Measurements from ENCODE around the gene MEAF6. TPM values are rescaled to one million over a fixed set of nuclear protein-coding genes. Genes with fewer than 3 reads are reported as not detected.

The MEAF6 gene
- total RNA-seq, 4 donors from 2014 or later: 55.2 to 100 (median 78.3) TPM

GRCh38 chr1:37502104-37502503, 12.5 kb downstream of the MEAF6 start:
- no peak overlapping the region for H3K27ac ChIP-seq (replicated peaks in 1 of 4)
- no peak for DNase-seq (ENCODE audit: extremely low spot score)
- peaks cover 18 to 74% (median 56%) of the 10 kb centered on the region in 4 donors for H3K36me3 ChIP-seq
- TF ChIP-seq POLR2AphosphoS5 (IDR thresholded peaks at IDR 0.05) (no peak), POLR2A (IDR thresholded peaks at IDR 0.05; ENCODE audit: low read depth) (no peak), CTCF (IDR thresholded peaks at IDR 0.05) (no peak), EP300 (IDR thresholded peaks at IDR 0.05) (no peak)
- intact Hi-C loops (cut with DNase I): no loop called here
- no peaks in the 10 kb centered on the region for H3K9me3 ChIP-seq
- H3K4me1 ChIP-seq: peaks cover 26 to 30% (median 28%) of the 10 kb centered on the region in 4 donors
- no peak overlapping the region for H3K4me3 ChIP-seq
- no peaks in the 10 kb centered on the region for H3K27me3 ChIP-seq

GRCh38 chr1:37501661-37502060, 12.9 kb downstream of the MEAF6 start:
- 88% methylated on average over 5 of the region's 5 CpGs for WGBS
- intact Hi-C loops (cut with DNase I): no loop called here
- Histone ChIP-seq H3K27ac (replicated peaks in 1 of 4) (no peak overlapping the region), H3K27me3 (no peaks in the 10 kb centered on the region), H3K36me3 (peaks cover 18 to 72% (median 53%) of the 10 kb centered on the region in 4 donors), H3K9me3 (no peaks in the 10 kb centered on the region), H3K4me1 (peaks cover 26 to 30% (median 28%) of the 10 kb centered on the region in 4 donors), H3K4me3 (no peak overlapping the region)
- TF ChIP-seq POLR2AphosphoS5 (IDR thresholded peaks at IDR 0.05) (no peak), POLR2A (IDR thresholded peaks at IDR 0.05; ENCODE audit: low read depth) (no peak), CTCF (IDR thresholded peaks at IDR 0.05) (no peak), EP300 (IDR thresholded peaks at IDR 0.05) (no peak)
- DNase-seq (ENCODE audit: extremely low spot score): no peak

GRCh38 chr1:37498872-37499617, 15.5 kb downstream of the MEAF6 start:
- WGBS: 57% methylated on average over 4 of the region's 4 CpGs
- no peak for DNase-seq (ENCODE audit: extremely low spot score)
- TF ChIP-seq POLR2A (IDR thresholded peaks at IDR 0.05; ENCODE audit: low read depth) (no peak), POLR2AphosphoS5 (IDR thresholded peaks at IDR 0.05) (peak in 1 of 2 donors; percentile 41), CTCF (IDR thresholded peaks at IDR 0.05) (no peak), EP300 (IDR thresholded peaks at IDR 0.05) (no peak)
- H3K4me3 ChIP-seq: no peak overlapping the region
- H3K36me3 ChIP-seq: peaks cover 17 to 68% (median 47%) of the 10 kb centered on the region in 4 donors
- H3K27me3 ChIP-seq: no peaks in the 10 kb centered on the region
- intact Hi-C loops (cut with DNase I): no loop called here
- peaks cover 26 to 30% (median 28%) of the 10 kb centered on the region in 4 donors for H3K4me1 ChIP-seq
- no peaks in the 10 kb centered on the region for H3K9me3 ChIP-seq
- H3K27ac ChIP-seq (replicated peaks in 1 of 4): peak overlapping the region; percentile 58 to 74 (median 67)

- H3K4me3 ChIP-seq: no peak overlapping the region
Measured at GRCh38 chr1:37497832-37498231, 16.7 kb downstream of the MEAF6 start.

More at GRCh38 chr1:37497832-37498231, 16.7 kb downstream of the MEAF6 start:
- H3K27me3 ChIP-seq: no peaks in the 10 kb centered on the region
- intact Hi-C loops (cut with DNase I): no loop called here
- H3K4me1 ChIP-seq: peaks cover 26 to 30% (median 28%) of the 10 kb centered on the region in 4 donors
- H3K9me3 ChIP-seq: no peaks in the 10 kb centered on the region
- peak overlapping the region in 3 of 4 donors; percentile 25 to 74 (median 63) for H3K27ac ChIP-seq (replicated peaks in 1 of 4)
- WGBS: 87% methylated on average over 2 of the region's 2 CpGs
- peaks cover 18 to 72% (median 50%) of the 10 kb centered on the region in 4 donors for H3K36me3 ChIP-seq
- TF ChIP-seq POLR2AphosphoS5 (IDR thresholded peaks at IDR 0.05): no peak
- TF ChIP-seq POLR2A (IDR thresholded peaks at IDR 0.05; ENCODE audit: low read depth): no peak
- no peak for TF ChIP-seq CTCF (IDR thresholded peaks at IDR 0.05)
- no peak for TF ChIP-seq EP300 (IDR thresholded peaks at IDR 0.05)
- DNase-seq (ENCODE audit: extremely low spot score): no peak
